K562 (cell line): ENCODE results near the gene CDC42SE2. TPM values are rescaled to one million over a fixed set of nuclear protein-coding genes. Genes with fewer than 3 reads are reported as not detected.

Experiments used
- EP400 ChIP-seq: fragments of 450-650 bp; IDR thresholded peaks from 2 replicates; pipeline ENCODE4 v1.6.1; 2017; ENCODE audit warnings: antibody characterized with exemption, mild to moderate bottlenecking, moderate library complexity
- MEF2A ChIP-seq: IDR thresholded peaks from 2 replicates; pipeline ENCODE4 v1.6.1; 2011; ENCODE audit warnings: low read depth, mild to moderate bottlenecking, low read length, moderate library complexity; ENCODE audit not compliant: control insufficient read depth
- POLR3A ChIP-seq: IDR thresholded peaks from 2 replicates; pipeline ENCODE4 v1.6.1; 2011; ENCODE audit warnings: borderline replicate concordance, mild to moderate bottlenecking, moderate library complexity; ENCODE audit not compliant: insufficient read length, insufficient read depth; ENCODE audit errors: extremely low read depth
- SIRT6 ChIP-seq: IDR thresholded peaks from one replicate; pipeline ENCODE4 v1.6.1; 2012; ENCODE audit warnings: low read depth, mild to moderate bottlenecking, control low read depth, inconsistent platforms, low read length, moderate library complexity
- SMAD3 ChIP-seq: fragments of 450-650 bp; formaldehyde crosslinking; conservative IDR thresholded peaks from 2 replicates; pipeline ENCODE4 v1.4.0; 2020; ENCODE audit warnings: mild to moderate bottlenecking
- SRF ChIP-seq, 2 experiments: fragments of 250-450, 450-650 bp in 1 of 2; sonication (Bioruptor Pico) in 1 of 2; sonication (generic) in 1 of 2; formaldehyde crosslinking; IDR thresholded peaks; 2 replicates each; pipeline versions ENCODE4 v1.5.0 to v1.5.1; 2020 to 2022; ENCODE audit warnings: mild to moderate bottlenecking in 1 of 2, missing genetic modification reagents in 1 of 2
- ZFP36 ChIP-seq: fragments of 150-350 bp; IDR thresholded peaks from 2 replicates; pipeline ENCODE4 v1.6.1; 2018; ENCODE audit warnings: low read length, low read depth; ENCODE audit not compliant: partially characterized antibody
- ZNF445 ChIP-seq: fragments of 250-450 bp; sonication (Bioruptor Pico); IDR thresholded peaks from 2 replicates; pipeline ENCODE4 v1.4.0; 2020; ENCODE audit warnings: low read depth, mild to moderate bottlenecking, moderate library complexity
- ZSCAN29 ChIP-seq: fragments of 450-650 bp; IDR thresholded peaks from 2 replicates; pipeline ENCODE4 v1.6.1; 2017
- polyA plus RNA-seq, 8 experiments: library from polyadenylated mRNA; depleted of rRNA in 4 of 8; stranded (reverse) in 5 of 8; unstranded in 3 of 8; fragments of >200 nt; fragmentation: Nextera tagmentation in 2 of 8; fragmentation: Illumina TruSeq in 1 of 8; extraction: Ambion mirVana in 2 of 8; extraction: Trizol in 1 of 8; gene quantifications; 2 replicates each; pipeline versions ENCODE4 v1.2.1 to v1.2.3, GENCODE V29; 2011 to 2014; ENCODE audit warnings: inconsistent platforms in 1 of 8, missing spikeins in 1 of 8
- total RNA-seq, 7 experiments: library from RNA; depleted of rRNA in 6 of 7; stranded (reverse); fragments of >200 nt in 6 of 7; fragmentation: Illumina TruSeq in 2 of 7; extraction: Trizol in 2 of 7; gene quantifications; 2 replicates each; pipeline versions ENCODE4 v1.2.1 to v1.2.3, GENCODE V29; 2011 to 2021; ENCODE audit warnings: low replicate concordance in 1 of 7
- TF ChIP-seq, protein P1 (sequence below): fragments of 250-450 bp; sonication (Bioruptor Pico); IDR thresholded peaks from 2 replicates; pipeline ENCODE4 v1.5.0; 2021
- TF ChIP-seq, protein P2 (sequence below): fragments of 450-650 bp; IDR thresholded peaks from 2 replicates; pipeline ENCODE4 v1.6.1; 2016; ENCODE audit warnings: borderline replicate concordance
- TF ChIP-seq, protein P3 (sequence below): fragments of 450-650 bp; formaldehyde crosslinking; IDR thresholded peaks from 2 replicates; pipeline ENCODE4 v1.4.0; 2020; ENCODE audit warnings: mild to moderate bottlenecking, moderate library complexity
- TF ChIP-seq, protein P4 (sequence below), 2 experiments: fragments of 450-650 bp in 1 of 2; sonication (generic) in 1 of 2; formaldehyde crosslinking in 1 of 2; IDR thresholded peaks; 2 replicates each; pipeline versions ENCODE4 v1.7.1 to v1.9.0; 2016 to 2022; ENCODE audit warnings: inconsistent platforms in 1 of 2, mild to moderate bottlenecking in 1 of 2, missing genetic modification reagents in 1 of 2

CDC42SE2 gene
- total and polyA plus RNA-seq, 9 of the 15 experiments (the other 6 are each of a cell fraction or from before 2014, with no cell fraction given), result 24.8 to 44.3 (median 32.7) TPM

DNA sequence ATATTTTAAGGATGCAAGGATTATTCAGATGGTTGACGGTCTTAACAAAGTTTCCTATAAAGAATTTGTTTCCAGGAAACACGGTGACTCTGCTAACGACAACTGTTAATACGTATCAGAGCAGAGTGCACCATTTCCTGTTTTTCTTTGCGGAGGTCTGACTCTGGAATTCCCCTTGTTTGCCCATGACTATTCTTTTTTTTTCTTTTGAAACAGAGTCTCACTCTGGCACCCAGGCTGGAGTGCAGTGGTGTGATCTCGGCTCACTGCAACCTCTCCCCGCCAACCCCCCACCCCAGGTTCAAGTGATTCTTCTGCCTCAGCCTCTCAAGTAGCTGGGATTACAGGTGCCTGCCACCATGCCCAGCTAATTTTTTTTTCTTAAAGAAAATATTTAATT lies 115.9 kb downstream of the CDC42SE2 start (continued):
- TF ChIP-seq EP400, result no peak
- no peak for TF ChIP-seq SRF (CRISPR knock-in tag; IDR thresholded peaks at IDR 0.05)
- TF ChIP-seq, protein P1, sequence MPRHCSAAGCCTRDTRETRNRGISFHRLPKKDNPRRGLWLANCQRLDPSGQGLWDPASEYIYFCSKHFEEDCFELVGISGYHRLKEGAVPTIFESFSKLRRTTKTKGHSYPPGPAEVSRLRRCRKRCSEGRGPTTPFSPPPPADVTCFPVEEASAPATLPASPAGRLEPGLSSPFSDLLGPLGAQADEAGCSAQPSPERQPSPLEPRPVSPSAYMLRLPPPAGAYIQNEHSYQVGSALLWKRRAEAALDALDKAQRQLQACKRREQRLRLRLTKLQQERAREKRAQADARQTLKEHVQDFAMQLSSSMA, result no peak
- TF ChIP-seq SIRT6, result no peak
- no peak for TF ChIP-seq ZSCAN29
- no peak for TF ChIP-seq MEF2A
- TF ChIP-seq POLR3A, result no peak
- TF ChIP-seq, protein P2, sequence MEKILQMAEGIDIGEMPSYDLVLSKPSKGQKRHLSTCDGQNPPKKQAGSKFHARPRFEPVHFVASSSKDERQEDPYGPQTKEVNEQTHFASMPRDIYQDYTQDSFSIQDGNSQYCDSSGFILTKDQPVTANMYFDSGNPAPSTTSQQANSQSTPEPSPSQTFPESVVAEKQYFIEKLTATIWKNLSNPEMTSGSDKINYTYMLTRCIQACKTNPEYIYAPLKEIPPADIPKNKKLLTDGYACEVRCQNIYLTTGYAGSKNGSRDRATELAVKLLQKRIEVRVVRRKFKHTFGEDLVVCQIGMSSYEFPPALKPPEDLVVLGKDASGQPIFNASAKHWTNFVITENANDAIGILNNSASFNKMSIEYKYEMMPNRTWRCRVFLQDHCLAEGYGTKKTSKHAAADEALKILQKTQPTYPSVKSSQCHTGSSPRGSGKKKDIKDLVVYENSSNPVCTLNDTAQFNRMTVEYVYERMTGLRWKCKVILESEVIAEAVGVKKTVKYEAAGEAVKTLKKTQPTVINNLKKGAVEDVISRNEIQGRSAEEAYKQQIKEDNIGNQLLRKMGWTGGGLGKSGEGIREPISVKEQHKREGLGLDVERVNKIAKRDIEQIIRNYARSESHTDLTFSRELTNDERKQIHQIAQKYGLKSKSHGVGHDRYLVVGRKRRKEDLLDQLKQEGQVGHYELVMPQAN, result no peak
- no peak for TF ChIP-seq ZFP36
- TF ChIP-seq, protein P3, sequence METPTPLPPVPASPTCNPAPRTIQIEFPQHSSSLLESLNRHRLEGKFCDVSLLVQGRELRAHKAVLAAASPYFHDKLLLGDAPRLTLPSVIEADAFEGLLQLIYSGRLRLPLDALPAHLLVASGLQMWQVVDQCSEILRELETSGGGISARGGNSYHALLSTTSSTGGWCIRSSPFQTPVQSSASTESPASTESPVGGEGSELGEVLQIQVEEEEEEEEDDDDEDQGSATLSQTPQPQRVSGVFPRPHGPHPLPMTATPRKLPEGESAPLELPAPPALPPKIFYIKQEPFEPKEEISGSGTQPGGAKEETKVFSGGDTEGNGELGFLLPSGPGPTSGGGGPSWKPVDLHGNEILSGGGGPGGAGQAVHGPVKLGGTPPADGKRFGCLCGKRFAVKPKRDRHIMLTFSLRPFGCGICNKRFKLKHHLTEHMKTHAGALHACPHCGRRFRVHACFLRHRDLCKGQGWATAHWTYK (CRISPR knock-in tag), result no peak
- TF ChIP-seq ZNF445, result no peak
- no peak for TF ChIP-seq SMAD3
- TF ChIP-seq, protein P4, sequence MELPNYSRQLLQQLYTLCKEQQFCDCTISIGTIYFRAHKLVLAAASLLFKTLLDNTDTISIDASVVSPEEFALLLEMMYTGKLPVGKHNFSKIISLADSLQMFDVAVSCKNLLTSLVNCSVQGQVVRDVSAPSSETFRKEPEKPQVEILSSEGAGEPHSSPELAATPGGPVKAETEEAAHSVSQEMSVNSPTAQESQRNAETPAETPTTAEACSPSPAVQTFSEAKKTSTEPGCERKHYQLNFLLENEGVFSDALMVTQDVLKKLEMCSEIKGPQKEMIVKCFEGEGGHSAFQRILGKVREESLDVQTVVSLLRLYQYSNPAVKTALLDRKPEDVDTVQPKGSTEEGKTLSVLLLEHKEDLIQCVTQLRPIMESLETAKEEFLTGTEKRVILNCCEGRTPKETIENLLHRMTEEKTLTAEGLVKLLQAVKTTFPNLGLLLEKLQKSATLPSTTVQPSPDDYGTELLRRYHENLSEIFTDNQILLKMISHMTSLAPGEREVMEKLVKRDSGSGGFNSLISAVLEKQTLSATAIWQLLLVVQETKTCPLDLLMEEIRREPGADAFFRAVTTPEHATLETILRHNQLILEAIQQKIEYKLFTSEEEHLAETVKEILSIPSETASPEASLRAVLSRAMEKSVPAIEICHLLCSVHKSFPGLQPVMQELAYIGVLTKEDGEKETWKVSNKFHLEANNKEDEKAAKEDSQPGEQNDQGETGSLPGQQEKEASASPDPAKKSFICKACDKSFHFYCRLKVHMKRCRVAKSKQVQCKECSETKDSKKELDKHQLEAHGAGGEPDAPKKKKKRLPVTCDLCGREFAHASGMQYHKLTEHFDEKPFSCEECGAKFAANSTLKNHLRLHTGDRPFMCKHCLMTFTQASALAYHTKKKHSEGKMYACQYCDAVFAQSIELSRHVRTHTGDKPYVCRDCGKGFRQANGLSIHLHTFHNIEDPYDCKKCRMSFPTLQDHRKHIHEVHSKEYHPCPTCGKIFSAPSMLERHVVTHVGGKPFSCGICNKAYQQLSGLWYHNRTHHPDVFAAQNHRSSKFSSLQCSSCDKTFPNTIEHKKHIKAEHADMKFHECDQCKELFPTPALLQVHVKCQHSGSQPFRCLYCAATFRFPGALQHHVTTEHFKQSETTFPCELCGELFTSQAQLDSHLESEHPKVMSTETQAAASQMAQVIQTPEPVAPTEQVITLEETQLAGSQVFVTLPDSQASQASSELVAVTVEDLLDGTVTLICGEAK (IDR thresholded peaks at IDR 0.05), result peak; percentile 29; the same call in 1 of the 2 replicates
- TF ChIP-seq, protein P4 (CRISPR knock-in tag; IDR thresholded peaks at IDR 0.05), result no peak
